Measurements from ENCODE around the gene MGAT5B. TPM values are rescaled to one million over a fixed set of nuclear protein-coding genes. Genes with fewer than 3 reads are reported as not detected.

Gene MGAT5B
- total and polyA plus RNA-seq, 2 donors (not counting 1 experiment from before 2014, with no cell fraction given): 0.09 to 0.17 TPM

GRCh38 chr17:76953946-76954345, 85.7 kb downstream of the MGAT5B start:
- Histone ChIP-seq H4K20me1 (ENCODE audit: control insufficient read depth, extremely low read depth, insufficient read depth, low read length) (no peaks in the 10 kb centered on the region), H3K36me3 (ENCODE audit: control insufficient read depth, insufficient read depth, low read length) (no peaks in the 10 kb centered on the region), H3K4me1 (ENCODE audit: control insufficient read depth, extremely low read depth, insufficient read depth, low read length) (peaks cover 2% of the 10 kb centered on the region), H3K4me2 (ENCODE audit: extremely low read depth, insufficient read depth, low read length) (no peak overlapping the region), H3K4me3 (replicated peaks in 1 of 4; ENCODE audit: control extremely low read depth in 1 of 4, insufficient read depth in 1 of 4, low read depth in 3 of 4, low read length in 4 of 4) (no peak overlapping the region), H3K9me3 (ENCODE audit: control insufficient read depth, insufficient read depth, low read depth, low read length) (no peaks in the 10 kb centered on the region), H3K9ac (ENCODE audit: insufficient read depth, low read length) (no peak overlapping the region), H2AFZ (ENCODE audit: low read length) (no peak overlapping the region), H3K79me2 (ENCODE audit: control insufficient read depth, insufficient read depth, low read length) (no peaks in the 10 kb centered on the region), H3K27ac (ENCODE audit: insufficient read depth, low read length) (no peak overlapping the region), H3K27me3 (ENCODE audit: control insufficient read depth, insufficient read depth, low read length) (peaks cover 8% of the 10 kb centered on the region)
- DNase-seq (ENCODE audit: low read depth in 2 of 2): no peak
- TF ChIP-seq EZH2 (IDR thresholded peaks at IDR 0.05; ENCODE audit: low read length, missing control alignments): no peak

GRCh38 chr17:76955191-76955590, 87.0 kb downstream of the MGAT5B start:
- no peak overlapping the region for H3K9ac ChIP-seq (ENCODE audit: insufficient read depth, low read length)
- no peak overlapping the region for H3K27ac ChIP-seq (ENCODE audit: insufficient read depth, low read length)
- H4K20me1 ChIP-seq (ENCODE audit: control insufficient read depth, extremely low read depth, insufficient read depth, low read length): no peaks in the 10 kb centered on the region
- H3K36me3 ChIP-seq (ENCODE audit: control insufficient read depth, insufficient read depth, low read length): no peaks in the 10 kb centered on the region
- TF ChIP-seq EZH2 (IDR thresholded peaks at IDR 0.05; ENCODE audit: low read length, missing control alignments) (no peak), CTCF (conservative IDR thresholded peaks at IDR 0.05 in 1 of 2, IDR thresholded peaks at IDR 0.05 in 1 of 2; ENCODE audit: low read depth in 1 of 2, low read length in 2 of 2) (no peak)
- no peaks in the 10 kb centered on the region for H3K79me2 ChIP-seq (ENCODE audit: control insufficient read depth, insufficient read depth, low read length)
- no peak overlapping the region for H3K4me2 ChIP-seq (ENCODE audit: extremely low read depth, insufficient read depth, low read length)
- peaks cover 2% of the 10 kb centered on the region for H3K4me1 ChIP-seq (ENCODE audit: control insufficient read depth, extremely low read depth, insufficient read depth, low read length)
- no peak overlapping the region for H3K4me3 ChIP-seq (replicated peaks in 1 of 4; ENCODE audit: control extremely low read depth in 1 of 4, insufficient read depth in 1 of 4, low read depth in 3 of 4, low read length in 4 of 4)
- H3K9me3 ChIP-seq (ENCODE audit: control insufficient read depth, insufficient read depth, low read depth, low read length): no peaks in the 10 kb centered on the region
- H2AFZ ChIP-seq (ENCODE audit: low read length): no peak overlapping the region
- DNase-seq (ENCODE audit: low read depth in 2 of 2): no peak
- H3K27me3 ChIP-seq (ENCODE audit: control insufficient read depth, insufficient read depth, low read length): peaks cover 8% of the 10 kb centered on the region

- Histone ChIP-seq H3K27me3 (ENCODE audit: control insufficient read depth, insufficient read depth, low read length) (peaks cover 8% of the 10 kb centered on the region), H3K9ac (ENCODE audit: insufficient read depth, low read length) (no peak overlapping the region), H3K79me2 (ENCODE audit: control insufficient read depth, insufficient read depth, low read length) (no peaks in the 10 kb centered on the region), H3K4me2 (ENCODE audit: extremely low read depth, insufficient read depth, low read length) (no peak overlapping the region), H3K9me3 (ENCODE audit: control insufficient read depth, insufficient read depth, low read depth, low read length) (no peaks in the 10 kb centered on the region), H3K36me3 (ENCODE audit: control insufficient read depth, insufficient read depth, low read length) (no peaks in the 10 kb centered on the region), H3K4me1 (ENCODE audit: control insufficient read depth, extremely low read depth, insufficient read depth, low read length) (peaks cover 2% of the 10 kb centered on the region), H2AFZ (ENCODE audit: low read length) (no peak overlapping the region), H3K4me3 (replicated peaks in 1 of 4; ENCODE audit: control extremely low read depth in 1 of 4, insufficient read depth in 1 of 4, low read depth in 3 of 4, low read length in 4 of 4) (no peak overlapping the region), H4K20me1 (ENCODE audit: control insufficient read depth, extremely low read depth, insufficient read depth, low read length) (no peaks in the 10 kb centered on the region), H3K27ac (ENCODE audit: insufficient read depth, low read length) (no peak overlapping the region)
- TF ChIP-seq EZH2 (IDR thresholded peaks at IDR 0.05; ENCODE audit: low read length, missing control alignments) (no peak), CTCF (conservative IDR thresholded peaks at IDR 0.05 in 1 of 2, IDR thresholded peaks at IDR 0.05 in 1 of 2; ENCODE audit: low read depth in 1 of 2, low read length in 2 of 2) (no peak)
- no peak for DNase-seq (ENCODE audit: low read depth in 2 of 2)
Observed at GRCh38 chr17:76956846-76957540, 88.8 kb downstream of the MGAT5B start.

All from fibroblast of lung (primary cell).